Gastrocnemius medialis (tissue), 4 donors: ENCODE results near the gene AGAP1.

Experiments used
- POLR2A ChIP-seq, 2 donors: fragments of 450-650 bp; IDR thresholded peaks; one replicate each; pipeline ENCODE4 v1.6.1; 2017; ENCODE audit warnings: antibody characterized with exemption in 2 of 2, mild to moderate bottlenecking in 2 of 2, moderate library complexity in 2 of 2
- TF ChIP-seq, protein P1 (sequence below), 5 experiments: fragments of 450-650 bp in 3 of 5; fragments of 200-600 bp in 2 of 5; sonication (generic) in 2 of 5; IDR thresholded peaks in 4 of 5; conservative IDR thresholded peaks in 1 of 5; 1 replicate in 4 of 5; 2 replicates in 1 of 5; pipeline ENCODE4 v1.5.1; 2016 to 2019; ENCODE audit warnings: antibody characterized with exemption in 5 of 5, mild to moderate bottlenecking in 3 of 5, moderate library complexity in 3 of 5

- TF ChIP-seq, protein P1, sequence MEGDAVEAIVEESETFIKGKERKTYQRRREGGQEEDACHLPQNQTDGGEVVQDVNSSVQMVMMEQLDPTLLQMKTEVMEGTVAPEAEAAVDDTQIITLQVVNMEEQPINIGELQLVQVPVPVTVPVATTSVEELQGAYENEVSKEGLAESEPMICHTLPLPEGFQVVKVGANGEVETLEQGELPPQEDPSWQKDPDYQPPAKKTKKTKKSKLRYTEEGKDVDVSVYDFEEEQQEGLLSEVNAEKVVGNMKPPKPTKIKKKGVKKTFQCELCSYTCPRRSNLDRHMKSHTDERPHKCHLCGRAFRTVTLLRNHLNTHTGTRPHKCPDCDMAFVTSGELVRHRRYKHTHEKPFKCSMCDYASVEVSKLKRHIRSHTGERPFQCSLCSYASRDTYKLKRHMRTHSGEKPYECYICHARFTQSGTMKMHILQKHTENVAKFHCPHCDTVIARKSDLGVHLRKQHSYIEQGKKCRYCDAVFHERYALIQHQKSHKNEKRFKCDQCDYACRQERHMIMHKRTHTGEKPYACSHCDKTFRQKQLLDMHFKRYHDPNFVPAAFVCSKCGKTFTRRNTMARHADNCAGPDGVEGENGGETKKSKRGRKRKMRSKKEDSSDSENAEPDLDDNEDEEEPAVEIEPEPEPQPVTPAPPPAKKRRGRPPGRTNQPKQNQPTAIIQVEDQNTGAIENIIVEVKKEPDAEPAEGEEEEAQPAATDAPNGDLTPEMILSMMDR (IDR thresholded peaks at IDR 0.05 in 4 of 5, conservative IDR thresholded peaks at IDR 0.05 in 1 of 5) = no peak
- TF ChIP-seq POLR2A (IDR thresholded peaks at IDR 0.05) = no peak
These were observed 410.7 kb downstream of the AGAP1 start for GRCh38 chr2:235904585-235904931.
